Kidney (tissue), 14 donors: ENCODE results near the gene PXT1. TPM values are rescaled to one million over a fixed set of nuclear protein-coding genes. Genes with fewer than 3 reads are reported as not detected.
A peak's percentile ranks its signal among the peaks of the same experiment; 100 is the strongest.

Experiments used
- DNase-seq, 5 donors: peaks; one replicate each; pipeline ENCODE4 v3.0.0-alpha.2; 2013 to 2020
- FAIRE-seq: peaks from 2 replicates; lab custom pipeline; 2012; peaks lifted over from hg19 to GRCh38; lab: Jason Lieb, UNC
- H3K27ac ChIP-seq, 2 donors: one replicate each; pipeline ENCODE4 v1.7.0; 2013; ENCODE audit warnings: low read depth in 2 of 2, low read length in 2 of 2, inconsistent platforms in 1 of 2
- H3K27me3 ChIP-seq: one replicate; pipeline ENCODE4 v1.7.1; 2013; ENCODE audit warnings: low read length, inconsistent platforms; ENCODE audit not compliant: control insufficient read depth, insufficient read depth
- H3K36me3 ChIP-seq, 3 donors: one replicate each; pipeline versions ENCODE4 v1.7.0 to v1.7.1; 2013; ENCODE audit warnings: low read length in 3 of 3, control low read depth in 1 of 3, inconsistent platforms in 1 of 3; ENCODE audit not compliant: insufficient read depth in 3 of 3, control insufficient read depth in 2 of 3
- H3K4me1 ChIP-seq, 3 donors: one replicate each; pipeline versions ENCODE4 v1.7.0 to v1.7.1; 2013; ENCODE audit warnings: low read length in 3 of 3, inconsistent platforms in 1 of 3, low read depth in 1 of 3; ENCODE audit not compliant: control insufficient read depth in 2 of 3, insufficient read depth in 2 of 3
- H3K4me3 ChIP-seq, 3 donors: one replicate each; pipeline versions ENCODE4 v1.7.0 to v1.8.1; 2013; ENCODE audit warnings: low read length in 3 of 3, control low read depth in 1 of 3, inconsistent platforms in 1 of 3
- H3K9ac ChIP-seq, 3 donors: one replicate each; pipeline versions ENCODE4 v1.7.0 to v1.7.1; 2013; ENCODE audit warnings: low read length in 3 of 3, control low read depth in 1 of 3, inconsistent platforms in 1 of 3
- H3K9me3 ChIP-seq, 3 donors: one replicate each; pipeline versions ENCODE4 v1.7.0 to v1.7.1; 2013; ENCODE audit warnings: low read length in 3 of 3, control low read depth in 1 of 3, inconsistent platforms in 1 of 3; ENCODE audit not compliant: control insufficient read depth in 2 of 3, insufficient read depth in 1 of 3
- intact Hi-C: fragments of 100-400 bp; cut with DNase I; formaldehyde crosslinking; loops from one replicate; pipeline ENCODE4 v1.11.1; 2022
- polyA plus RNA-seq: library from polyadenylated mRNA; stranded (reverse); fragments of 350-450 nt; fragmentation: Illumina TruSeq; extraction: RNeasy Lipid Tissue Mini Kit (QIAGEN cat#74804); gene quantifications from one replicate; pipeline ENCODE4 v1.2.3, GENCODE V29; 2014; ENCODE audit warnings: low read depth, low replicate concordance; ENCODE audit not compliant: insufficient read depth
- total RNA-seq: library from RNA; stranded (reverse); fragmentation: NEBNext Ultra II Directional; extraction: Animal tissue kit (Norgen Biotek cat#: 25700); gene quantifications from one replicate; pipeline ENCODE4 v1.2.1, GENCODE V29; 2021
- TF ChIP-seq, protein P1 (sequence below): IDR thresholded peaks from 3 replicates; pipeline ENCODE4 v1.5.1; 2012; ENCODE audit warnings: mild to moderate bottlenecking, moderate library complexity, borderline replicate concordance; ENCODE audit not compliant: insufficient read depth; ENCODE audit errors: extremely low read depth
- donor health status: control.
- donor health status: control.
- donor health status: control.
- donor health status: control.
- donor health status: control.
- donor health status: DM: yes; HTN: yes; CAD: no.
- donor health status: Normal renal cell carcinoma (clear cell type).

Gene PXT1
- total and polyA plus RNA-seq, 2 donors from 2014 or later: 0.13 TPM; not detected in 1

DNA sequence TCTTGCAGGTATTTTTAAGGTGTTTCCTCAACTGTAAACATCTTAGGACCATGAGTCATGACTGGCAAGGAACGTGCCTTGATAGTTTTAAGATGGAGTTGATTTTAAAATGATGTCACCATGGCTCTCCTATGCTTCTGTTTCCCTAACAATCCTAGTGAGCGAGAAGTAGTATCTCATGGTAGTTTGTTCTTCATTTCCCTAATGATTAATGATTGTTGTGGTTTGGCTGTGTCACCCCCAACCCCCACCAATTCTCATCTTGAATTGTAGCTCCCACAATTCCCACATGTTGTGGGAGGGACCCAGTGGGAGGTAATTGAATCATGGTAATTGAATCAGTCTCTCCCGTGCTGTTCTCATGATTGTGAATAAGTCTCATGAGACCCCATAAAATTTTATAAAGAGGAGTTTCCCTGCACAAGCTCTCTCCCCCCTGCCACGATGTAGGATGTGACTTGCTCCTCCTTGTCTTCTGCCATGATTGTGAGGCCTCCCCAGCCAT is 89.2 kb downstream of the PXT1 start:
- Histone ChIP-seq H3K4me3 (no peak overlapping the region), H3K27ac (no peak overlapping the region), H3K27me3 (no peaks in the 10 kb centered on the region), H3K9ac (no peak overlapping the region), H3K36me3 (no peaks in the 10 kb centered on the region), H3K9me3 (peaks cover 0 to 4% (median 0%) of the 10 kb centered on the region in 3 donors), H3K4me1 (peaks cover 0 to 4% (median 2%) of the 10 kb centered on the region in 3 donors)
- intact Hi-C loops: no loop called here
- DNase-seq: no peak
- TF ChIP-seq, protein P1, sequence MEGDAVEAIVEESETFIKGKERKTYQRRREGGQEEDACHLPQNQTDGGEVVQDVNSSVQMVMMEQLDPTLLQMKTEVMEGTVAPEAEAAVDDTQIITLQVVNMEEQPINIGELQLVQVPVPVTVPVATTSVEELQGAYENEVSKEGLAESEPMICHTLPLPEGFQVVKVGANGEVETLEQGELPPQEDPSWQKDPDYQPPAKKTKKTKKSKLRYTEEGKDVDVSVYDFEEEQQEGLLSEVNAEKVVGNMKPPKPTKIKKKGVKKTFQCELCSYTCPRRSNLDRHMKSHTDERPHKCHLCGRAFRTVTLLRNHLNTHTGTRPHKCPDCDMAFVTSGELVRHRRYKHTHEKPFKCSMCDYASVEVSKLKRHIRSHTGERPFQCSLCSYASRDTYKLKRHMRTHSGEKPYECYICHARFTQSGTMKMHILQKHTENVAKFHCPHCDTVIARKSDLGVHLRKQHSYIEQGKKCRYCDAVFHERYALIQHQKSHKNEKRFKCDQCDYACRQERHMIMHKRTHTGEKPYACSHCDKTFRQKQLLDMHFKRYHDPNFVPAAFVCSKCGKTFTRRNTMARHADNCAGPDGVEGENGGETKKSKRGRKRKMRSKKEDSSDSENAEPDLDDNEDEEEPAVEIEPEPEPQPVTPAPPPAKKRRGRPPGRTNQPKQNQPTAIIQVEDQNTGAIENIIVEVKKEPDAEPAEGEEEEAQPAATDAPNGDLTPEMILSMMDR: no peak
- no peak for FAIRE-seq

DNA sequence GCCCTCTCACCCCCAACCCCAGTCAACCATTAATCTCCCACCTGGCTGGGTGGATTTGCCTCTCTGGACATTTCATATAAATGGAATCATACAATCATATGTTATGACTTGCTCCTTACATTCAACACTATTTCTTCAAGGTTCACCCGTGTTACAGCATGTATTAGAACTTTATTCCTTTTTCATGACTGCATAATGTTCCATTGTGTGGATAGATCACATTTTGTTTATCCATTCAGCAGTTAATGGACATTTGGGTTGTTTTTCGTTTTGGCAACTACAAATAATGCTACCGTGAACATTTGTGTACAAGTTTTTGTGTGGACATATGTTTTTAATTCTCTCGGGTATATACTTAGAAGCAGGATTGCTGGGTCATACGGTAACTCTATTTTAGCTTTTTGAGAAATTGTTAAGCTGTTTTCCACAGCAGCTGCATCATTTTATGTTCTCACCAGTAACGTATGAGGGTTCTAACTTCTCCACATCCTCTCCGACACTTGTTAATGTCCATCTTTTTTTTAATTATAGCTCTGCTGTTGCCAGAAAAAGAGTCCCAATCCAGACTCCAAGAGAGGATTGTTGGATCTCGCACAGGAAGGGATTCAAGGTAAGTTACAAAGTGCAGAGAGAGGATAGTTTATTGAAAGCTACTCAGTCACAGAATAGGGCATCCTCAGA is 90.0 kb downstream of the PXT1 start:
- intact Hi-C loops: no loop called here
- no peaks in the 10 kb centered on the region for H3K27me3 ChIP-seq
- peaks cover 0 to 2% (median 0%) of the 10 kb centered on the region in 3 donors for H3K4me1 ChIP-seq
- H3K27ac ChIP-seq: no peak overlapping the region
- H3K4me3 ChIP-seq: no peak overlapping the region
- DNase-seq (no peak), FAIRE-seq (no peak)
- peaks cover 0 to 4% (median 0%) of the 10 kb centered on the region in 3 donors for H3K9me3 ChIP-seq
- H3K9ac ChIP-seq: no peak overlapping the region
- no peaks in the 10 kb centered on the region for H3K36me3 ChIP-seq
- TF ChIP-seq, protein P1: no peak

DNA sequence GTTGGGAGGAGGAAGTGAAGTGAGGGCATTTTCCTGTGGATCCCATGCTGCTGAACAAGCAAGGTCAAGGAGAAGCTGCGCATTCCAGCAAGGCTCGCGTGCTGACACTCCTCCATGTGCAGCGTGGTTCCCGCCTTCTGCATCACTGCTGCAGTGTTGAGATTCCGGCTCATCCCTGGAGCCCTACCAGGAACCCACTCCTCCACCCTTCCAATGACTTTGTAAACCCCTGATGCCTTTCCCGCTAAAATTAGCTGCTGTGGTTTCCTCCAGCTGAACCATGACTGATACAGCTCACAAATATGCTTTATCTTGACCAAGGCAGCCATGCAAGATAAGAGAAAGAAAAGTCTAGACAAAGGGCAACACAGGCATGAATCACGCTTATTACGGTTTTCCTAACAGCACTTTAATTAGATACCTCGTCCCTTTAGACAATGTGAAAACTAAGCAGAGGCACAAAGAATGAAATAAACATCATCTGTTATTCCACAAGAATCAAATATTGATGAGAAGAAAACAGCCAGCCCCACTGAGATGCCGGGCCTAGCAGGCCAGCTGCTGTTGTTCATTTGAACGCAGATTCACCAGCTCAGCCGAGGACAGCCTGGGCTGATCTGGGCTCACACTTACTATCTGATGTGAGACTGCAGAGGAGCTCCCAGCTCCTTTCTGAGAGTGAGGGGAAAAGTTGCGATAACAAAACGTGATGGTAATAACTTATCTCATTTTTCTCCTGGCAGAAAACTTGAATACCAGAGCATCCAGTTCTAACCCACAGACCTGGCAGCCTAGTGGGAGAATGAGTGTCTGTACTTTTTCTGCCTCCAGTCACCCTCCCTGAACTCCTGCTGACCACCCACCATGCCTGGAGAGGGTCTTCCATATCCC is 91.7 kb downstream of the PXT1 start:
- DNase-seq: peak in 1 of 5 donors; percentile 86
- Histone ChIP-seq H3K36me3 (no peaks in the 10 kb centered on the region), H3K9ac (no peak overlapping the region), H3K9me3 (peaks cover 0 to 4% (median 0%) of the 10 kb centered on the region in 3 donors), H3K4me1 (peaks cover 0 to 2% (median 0%) of the 10 kb centered on the region in 3 donors), H3K27ac (peak overlapping the region; percentile 49 to 74), H3K4me3 (no peak overlapping the region), H3K27me3 (no peaks in the 10 kb centered on the region)
- no peak for FAIRE-seq
- TF ChIP-seq, protein P1: no peak
- intact Hi-C loops: no loop called here
